ENCODE results near the gene NME3. TPM values are rescaled to one million over a fixed set of nuclear protein-coding genes. Genes with fewer than 3 reads are reported as not detected.

The NME3 gene
- total and polyA plus RNA-seq, 10 of the 15 experiments (the other 5 are each of a cell fraction or from before 2014, with no cell fraction given), result 0.61 to 55.5 (median 26.5) TPM

DNA sequence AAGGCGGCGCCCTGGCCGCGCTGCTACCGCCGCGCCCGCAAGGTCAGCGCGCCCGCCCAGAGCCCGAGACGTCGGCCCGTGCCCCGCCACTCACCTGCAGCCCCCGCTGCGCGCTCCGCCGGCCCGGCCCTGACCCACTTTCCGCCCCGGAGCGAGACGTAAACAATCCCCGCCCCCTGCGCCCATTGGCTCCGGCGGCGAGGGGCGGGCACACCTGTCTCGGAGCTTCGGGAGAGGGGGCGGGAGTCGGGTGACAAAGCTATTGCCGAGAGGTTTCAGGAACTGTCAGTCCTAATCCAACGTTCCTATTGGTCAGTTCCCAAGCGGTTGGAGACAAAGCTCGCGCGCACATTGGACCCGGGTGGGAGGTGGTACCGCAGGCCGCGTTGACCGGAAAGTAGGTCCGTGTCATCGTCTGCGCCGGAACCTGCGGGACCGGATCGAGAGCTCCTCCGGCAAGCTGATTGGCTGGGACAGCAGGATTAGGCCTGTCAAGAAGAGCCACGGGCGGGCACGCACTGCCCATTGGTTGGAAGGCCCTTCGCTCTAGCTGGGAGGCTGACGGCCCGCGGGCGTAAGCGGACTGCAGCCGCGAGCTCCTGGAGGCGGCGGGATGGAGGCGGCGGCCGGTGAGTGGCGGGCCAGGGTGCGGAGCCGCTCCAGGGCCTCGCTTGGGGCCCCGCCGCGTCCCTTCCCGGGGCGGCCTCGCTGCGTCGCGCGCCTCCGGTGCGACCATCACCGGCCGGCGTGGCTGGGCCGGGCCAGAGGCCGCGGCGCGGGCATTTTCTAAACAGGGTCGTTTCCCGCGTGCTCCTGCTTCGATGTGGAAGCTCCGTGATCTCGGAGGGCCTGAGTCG, 11.3 kb upstream of the NME3 start, which contains the start of the genes NUBP2 and SPSB3 (continued):
- TF ChIP-seq BACH1 (IDR thresholded peaks at IDR 0.05; ENCODE audit: borderline replicate concordance) (peak; percentile 92), KLF5 (IDR thresholded peaks at IDR 0.05; ENCODE audit: partially characterized antibody) (peak; percentile 95), EGR1 (IDR thresholded peaks at IDR 0.05; ENCODE audit: borderline replicate concordance in 1 of 2, low read depth in 2 of 2, low read length in 2 of 2) (peak in 1 of 2 experiments; percentile 32; a peak in 1 of 3 replicates), GABPA (IDR thresholded peaks at IDR 0.05; ENCODE audit: low read depth) (peak; percentile 99), ESRRA (IDR thresholded peaks at IDR 0.05; ENCODE audit: low read length) (no peak), POLR2AphosphoS5 (IDR thresholded peaks at IDR 0.05; ENCODE audit: low read length) (peak; percentile 49; the same call in 1 of the 2 replicates), ZZZ3 (IDR thresholded peaks at IDR 0.05; ENCODE audit: control insufficient read depth, insufficient read length, low read depth) (no peak), BHLHE40 (IDR thresholded peaks at IDR 0.05; ENCODE audit: borderline replicate concordance in 1 of 2, low read depth in 2 of 2, low read length in 1 of 2) (peak; percentile 23 to 81; a peak in 2 of 4 replicates), TCF12 (IDR thresholded peaks at IDR 0.05; ENCODE audit: low read depth, low read length) (no peak), HCFC1 (IDR thresholded peaks at IDR 0.05; ENCODE audit: low read length) (peak; percentile 79), POLR2AphosphoS2 (IDR thresholded peaks at IDR 0.05; ENCODE audit: low read depth, low read length) (peak; percentile 3; the same call in 1 of the 2 replicates), SUPT20H (IDR thresholded peaks at IDR 0.05; ENCODE audit: borderline replicate concordance, control insufficient read depth, low read depth, low read length) (no peak), RFX5 (IDR thresholded peaks at IDR 0.05; ENCODE audit: low read depth, low read length) (peak; percentile 43), KAT2A (conservative IDR thresholded peaks at IDR 0.05; ENCODE audit: control insufficient read depth, low read depth, low read length) (no peak), NFYA (IDR thresholded peaks at IDR 0.05; ENCODE audit: borderline replicate concordance, low read depth, low read length) (peak; percentile 95), YBX1 (IDR thresholded peaks at IDR 0.05) (no peak), FOS (IDR thresholded peaks at IDR 0.05; ENCODE audit: borderline replicate concordance, extremely low read depth, insufficient read length) (peak; percentile 86), ZNF207 (IDR thresholded peaks at IDR 0.05; ENCODE audit: borderline replicate concordance) (0 out of 2 replicates have a peak, but pooled peaks have one; percentile 67), SMARCA5 (IDR thresholded peaks at IDR 0.05) (0 out of 2 replicates have a peak, but pooled peaks have one; percentile 26), MYC (IDR thresholded peaks at IDR 0.05; ENCODE audit: insufficient read depth, insufficient read length, insufficient replicate concordance, low read length, severe bottlenecking) (peak; percentile 81)
- TF ChIP-seq, protein P1, sequence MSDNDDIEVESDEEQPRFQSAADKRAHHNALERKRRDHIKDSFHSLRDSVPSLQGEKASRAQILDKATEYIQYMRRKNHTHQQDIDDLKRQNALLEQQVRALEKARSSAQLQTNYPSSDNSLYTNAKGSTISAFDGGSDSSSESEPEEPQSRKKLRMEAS (IDR thresholded peaks at IDR 0.05; ENCODE audit: low read depth, low read length), result peak; percentile 72
- TF ChIP-seq, protein P2, sequence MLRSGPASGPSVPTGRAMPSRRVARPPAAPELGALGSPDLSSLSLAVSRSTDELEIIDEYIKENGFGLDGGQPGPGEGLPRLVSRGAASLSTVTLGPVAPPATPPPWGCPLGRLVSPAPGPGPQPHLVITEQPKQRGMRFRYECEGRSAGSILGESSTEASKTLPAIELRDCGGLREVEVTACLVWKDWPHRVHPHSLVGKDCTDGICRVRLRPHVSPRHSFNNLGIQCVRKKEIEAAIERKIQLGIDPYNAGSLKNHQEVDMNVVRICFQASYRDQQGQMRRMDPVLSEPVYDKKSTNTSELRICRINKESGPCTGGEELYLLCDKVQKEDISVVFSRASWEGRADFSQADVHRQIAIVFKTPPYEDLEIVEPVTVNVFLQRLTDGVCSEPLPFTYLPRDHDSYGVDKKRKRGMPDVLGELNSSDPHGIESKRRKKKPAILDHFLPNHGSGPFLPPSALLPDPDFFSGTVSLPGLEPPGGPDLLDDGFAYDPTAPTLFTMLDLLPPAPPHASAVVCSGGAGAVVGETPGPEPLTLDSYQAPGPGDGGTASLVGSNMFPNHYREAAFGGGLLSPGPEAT (IDR thresholded peaks at IDR 0.05; ENCODE audit: low read depth), result peak; percentile 41; the same call in 1 of the 2 replicates
- TF ChIP-seq, protein P3, sequence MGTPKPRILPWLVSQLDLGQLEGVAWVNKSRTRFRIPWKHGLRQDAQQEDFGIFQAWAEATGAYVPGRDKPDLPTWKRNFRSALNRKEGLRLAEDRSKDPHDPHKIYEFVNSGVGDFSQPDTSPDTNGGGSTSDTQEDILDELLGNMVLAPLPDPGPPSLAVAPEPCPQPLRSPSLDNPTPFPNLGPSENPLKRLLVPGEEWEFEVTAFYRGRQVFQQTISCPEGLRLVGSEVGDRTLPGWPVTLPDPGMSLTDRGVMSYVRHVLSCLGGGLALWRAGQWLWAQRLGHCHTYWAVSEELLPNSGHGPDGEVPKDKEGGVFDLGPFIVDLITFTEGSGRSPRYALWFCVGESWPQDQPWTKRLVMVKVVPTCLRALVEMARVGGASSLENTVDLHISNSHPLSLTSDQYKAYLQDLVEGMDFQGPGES (IDR thresholded peaks at IDR 0.05), result peak; percentile 97
- TF ChIP-seq, protein P4, sequence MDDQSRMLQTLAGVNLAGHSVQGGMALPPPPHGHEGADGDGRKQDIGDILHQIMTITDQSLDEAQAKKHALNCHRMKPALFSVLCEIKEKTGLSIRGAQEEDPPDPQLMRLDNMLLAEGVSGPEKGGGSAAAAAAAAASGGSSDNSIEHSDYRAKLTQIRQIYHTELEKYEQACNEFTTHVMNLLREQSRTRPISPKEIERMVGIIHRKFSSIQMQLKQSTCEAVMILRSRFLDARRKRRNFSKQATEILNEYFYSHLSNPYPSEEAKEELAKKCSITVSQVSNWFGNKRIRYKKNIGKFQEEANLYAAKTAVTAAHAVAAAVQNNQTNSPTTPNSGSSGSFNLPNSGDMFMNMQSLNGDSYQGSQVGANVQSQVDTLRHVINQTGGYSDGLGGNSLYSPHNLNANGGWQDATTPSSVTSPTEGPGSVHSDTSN (IDR thresholded peaks at IDR 0.05; ENCODE audit: insufficient replicate concordance, low read depth, low read length), result peak; percentile 96

Measured in GM12878 (cell line).